PC-3 (cell line): ENCODE data around the gene CSRNP3. TPM values are rescaled to one million over a fixed set of nuclear protein-coding genes. Genes with fewer than 3 reads are reported as not detected.

Source experiments
- ATAC-seq: fragments of 200-7000 bp; cut with Tn5 transposase; 2 replicates; pipeline ENCODE4 v1.9.1; 2020; ENCODE audit warnings: mild to moderate bottlenecking, moderate library complexity
- BruUV-seq: library from RNA; stranded (reverse); fragments of 400-500 nt; replicated peaks from 2 replicates; lab custom pipeline; 2021; lab: Mats Ljungman, UMichigan
- CTCF ChIA-PET: fragments of 300-600 bp; sonication (Branson Sonifier 250); formaldehyde crosslinking; loops from one replicate; lab custom pipeline; 2022; ENCODE audit warnings: antibody characterized with exemption; lab: Charles Lee
- POLR2A ChIA-PET: fragments of 300-600 bp; sonication (Branson Sonifier 250); formaldehyde crosslinking; loops from one replicate; lab custom pipeline; 2022; ENCODE audit warnings: antibody characterized with exemption; ENCODE audit not compliant: unreplicated experiment; lab: Charles Lee
- DNase-seq: peaks from one replicate; pipeline ENCODE4 v3.0.0-alpha.2; 2015
- H2AFZ ChIP-seq: fragments of 300-600 bp; sonication (generic); 2 replicates; pipeline ENCODE4 v1.6.0; 2016; ENCODE audit warnings: antibody characterized with exemption, low read length
- H3F3A ChIP-seq: fragments of 300-600 bp; sonication (generic); one replicate; pipeline ENCODE4 v1.6.0; 2017; ENCODE audit warnings: antibody characterized with exemption, low read length, control low read depth, mild to moderate bottlenecking; ENCODE audit not compliant: unreplicated experiment
- H3K27ac ChIP-seq: fragments of 300-600 bp; sonication (generic); 2 replicates; pipeline ENCODE4 v1.5.1; 2016; ENCODE audit warnings: mild to moderate bottlenecking, low read length
- H3K27me3 ChIP-seq: fragments of 300-600 bp; sonication (generic); 2 replicates; pipeline ENCODE4 v1.6.1; 2016; ENCODE audit warnings: low read length, mixed read lengths
- H3K36me3 ChIP-seq: fragments of 300-600 bp; sonication (generic); 2 replicates; pipeline ENCODE4 v1.6.1; 2016; ENCODE audit warnings: low read depth, mixed run types, low read length, mixed read lengths
- H3K4me1 ChIP-seq: fragments of 300-600 bp; sonication (generic); 2 replicates; pipeline ENCODE4 v1.5.1; 2016; ENCODE audit warnings: low read length; ENCODE audit not compliant: insufficient read depth
- H3K4me2 ChIP-seq: fragments of 300-600 bp; sonication (generic); 2 replicates; pipeline ENCODE4 v1.6.0; 2016; ENCODE audit warnings: low read length
- H3K4me3 ChIP-seq: fragments of 300-600 bp; sonication (generic); 2 replicates; pipeline ENCODE4 v1.5.1; 2016; ENCODE audit warnings: mild to moderate bottlenecking, low read length, mixed read lengths
- H3K79me2 ChIP-seq: fragments of 300-600 bp; sonication (generic); 2 replicates; pipeline ENCODE4 v1.6.1; 2017; ENCODE audit warnings: low read length, mixed read lengths
- H3K9ac ChIP-seq: fragments of 300-600 bp; sonication (generic); 2 replicates; pipeline ENCODE4 v1.6.0; 2016; ENCODE audit warnings: mild to moderate bottlenecking, low read length
- H3K9me2 ChIP-seq: fragments of 300-600 bp; sonication (generic); replicated peaks from 2 replicates; pipeline ENCODE4 v1.6.1; 2016; ENCODE audit warnings: mixed run types, low read length, mixed read lengths
- H3K9me3 ChIP-seq: fragments of 300-600 bp; sonication (generic); 2 replicates; pipeline ENCODE4 v1.6.1; 2016; ENCODE audit warnings: low read length, mixed read lengths
- H4K20me1 ChIP-seq: fragments of 300-600 bp; sonication (generic); 2 replicates; pipeline ENCODE4 v1.6.1; 2016; ENCODE audit warnings: low read length, mixed read lengths
- EZH2 ChIP-seq: fragments of 300-600 bp; sonication (generic); IDR thresholded peaks from one replicate; pipeline ENCODE4 v1.6.1; 2017; ENCODE audit warnings: antibody characterized with exemption, mild to moderate bottlenecking, low read length; ENCODE audit not compliant: unreplicated experiment
- EZH2phosphoT487 ChIP-seq: fragments of 300-600 bp; sonication (generic); IDR thresholded peaks from 2 replicates; pipeline ENCODE4 v1.6.1; 2018; ENCODE audit warnings: mild to moderate bottlenecking, antibody characterized with exemption, low read length, borderline replicate concordance
- intact Hi-C: fragments of 100-400 bp; cut with micrococcal nuclease; formaldehyde crosslinking; loops from 2 replicates; pipeline ENCODE4 v1.9.0; 2023
- total RNA-seq: library from RNA; depleted of rRNA; stranded (reverse); fragments of >200 nt; gene quantifications from 2 replicates; pipeline ENCODE4 v1.2.3, GENCODE V29; 2014
- TF ChIP-seq, protein P1 (sequence below): fragments of 300-600 bp; sonication (generic); conservative IDR thresholded peaks from 2 replicates; pipeline ENCODE4 v1.5.1; 2017; ENCODE audit warnings: antibody characterized with exemption, low read depth, mild to moderate bottlenecking, low read length

The CSRNP3 gene
- total RNA-seq, 1 experiment from 2014 or later = 2.2 TPM

DNA sequence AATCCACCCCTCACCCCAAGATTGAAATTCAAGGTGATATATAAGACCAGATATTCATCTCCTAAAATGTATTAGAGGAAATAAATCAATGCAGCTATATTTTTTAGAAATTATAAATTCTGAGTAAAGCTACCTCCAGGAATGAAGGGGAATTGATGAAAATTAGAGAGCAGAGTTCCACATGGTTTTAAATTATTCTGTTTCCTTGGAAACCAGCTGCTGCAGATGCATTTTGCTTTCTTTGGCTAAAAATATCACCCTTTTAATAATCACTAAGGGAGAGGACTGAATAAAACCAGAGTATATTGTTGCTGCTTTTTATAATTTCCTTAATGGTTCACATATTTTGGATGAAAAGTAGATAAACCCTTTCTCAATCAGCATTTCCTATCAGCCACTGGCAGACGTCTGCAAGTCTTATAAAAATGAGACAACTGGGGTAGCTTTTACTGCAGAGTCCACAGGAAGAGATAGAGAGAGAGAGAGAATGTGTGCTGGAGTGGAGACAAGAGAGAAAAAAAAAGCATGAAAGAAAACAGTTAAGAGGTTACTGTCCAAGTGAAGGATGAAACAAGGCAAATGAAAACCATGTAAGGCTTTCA, 2.0 kb downstream of the CSRNP3 start:
- TF ChIP-seq, protein P1, sequence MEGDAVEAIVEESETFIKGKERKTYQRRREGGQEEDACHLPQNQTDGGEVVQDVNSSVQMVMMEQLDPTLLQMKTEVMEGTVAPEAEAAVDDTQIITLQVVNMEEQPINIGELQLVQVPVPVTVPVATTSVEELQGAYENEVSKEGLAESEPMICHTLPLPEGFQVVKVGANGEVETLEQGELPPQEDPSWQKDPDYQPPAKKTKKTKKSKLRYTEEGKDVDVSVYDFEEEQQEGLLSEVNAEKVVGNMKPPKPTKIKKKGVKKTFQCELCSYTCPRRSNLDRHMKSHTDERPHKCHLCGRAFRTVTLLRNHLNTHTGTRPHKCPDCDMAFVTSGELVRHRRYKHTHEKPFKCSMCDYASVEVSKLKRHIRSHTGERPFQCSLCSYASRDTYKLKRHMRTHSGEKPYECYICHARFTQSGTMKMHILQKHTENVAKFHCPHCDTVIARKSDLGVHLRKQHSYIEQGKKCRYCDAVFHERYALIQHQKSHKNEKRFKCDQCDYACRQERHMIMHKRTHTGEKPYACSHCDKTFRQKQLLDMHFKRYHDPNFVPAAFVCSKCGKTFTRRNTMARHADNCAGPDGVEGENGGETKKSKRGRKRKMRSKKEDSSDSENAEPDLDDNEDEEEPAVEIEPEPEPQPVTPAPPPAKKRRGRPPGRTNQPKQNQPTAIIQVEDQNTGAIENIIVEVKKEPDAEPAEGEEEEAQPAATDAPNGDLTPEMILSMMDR = no peak
- TF ChIP-seq EZH2phosphoT487 (no peak), EZH2 (no peak)
- intact Hi-C loops = loop anchor here (5.0 to 10.0 kb wide), 2 partner anchors 223 to 401 kb away; no protein-coding TSS in a partner anchor
- peak overlapping the region; percentile 29; the same call in 1 of the 2 replicates for H2AFZ ChIP-seq
- H3K36me3 ChIP-seq = no peaks in the 10 kb centered on the region
- peaks cover 6% of the 10 kb centered on the region; the same call in 1 of the 2 replicates for H3K79me2 ChIP-seq
- H3K27me3 ChIP-seq = no peaks in the 10 kb centered on the region
- no peaks in the 10 kb centered on the region for H3K9me2 ChIP-seq
- H3F3A ChIP-seq = no peaks in the 10 kb centered on the region
- no peak overlapping the region for H3K27ac ChIP-seq
- no peak overlapping the region; the same call in 1 of the 2 replicates for H3K9ac ChIP-seq
- no peaks in the 10 kb centered on the region for H4K20me1 ChIP-seq
- CTCF ChIA-PET = no interaction called here
- POLR2A ChIA-PET = interaction anchor here (0.6 to 0.7 kb wide), 2 partner anchors 15 to 63 kb away, joined by 5 to 9 read pairs; no protein-coding TSS in a partner anchor
- peak overlapping the region; percentile 38 for H3K4me2 ChIP-seq
- H3K4me3 ChIP-seq = peak overlapping the region; percentile 14; the same call in 1 of the 2 replicates
- DNase-seq = no peak
- H3K4me1 ChIP-seq = peaks cover 24% of the 10 kb centered on the region; the same call in 1 of the 2 replicates
- TSS peak; percentile 66 for BruUV-seq
- no peak for ATAC-seq
- H3K9me3 ChIP-seq = no peaks in the 10 kb centered on the region

GRCh38 chr2:165472922-165473321, 3.4 kb downstream of the CSRNP3 start:
- ATAC-seq (no peak), DNase-seq (no peak)
- ChIA-PET CTCF (no interaction called here), POLR2A (no interaction called here)
- no peak for TF ChIP-seq EZH2
- no peak for TF ChIP-seq EZH2phosphoT487
- TF ChIP-seq, protein P1 = no peak
- H3K9me3 ChIP-seq = no peaks in the 10 kb centered on the region
- H3K4me2 ChIP-seq = no peak overlapping the region
- no peak overlapping the region for H3K9ac ChIP-seq
- no peak overlapping the region for H2AFZ ChIP-seq
- H3K4me1 ChIP-seq = peaks cover 24% of the 10 kb centered on the region; the same call in 1 of the 2 replicates
- BruUV-seq = no TSS peak
- H3K9me2 ChIP-seq = no peaks in the 10 kb centered on the region
- H3K27me3 ChIP-seq = no peaks in the 10 kb centered on the region
- H3K79me2 ChIP-seq = peaks cover 6% of the 10 kb centered on the region; the same call in 1 of the 2 replicates
- H3F3A ChIP-seq = no peaks in the 10 kb centered on the region
- H3K36me3 ChIP-seq = no peaks in the 10 kb centered on the region
- H3K4me3 ChIP-seq = no peak overlapping the region
- intact Hi-C loops = loop anchor here (5.0 to 10.0 kb wide), 2 partner anchors 222 to 399 kb away; no protein-coding TSS in a partner anchor
- no peak overlapping the region for H3K27ac ChIP-seq
- no peaks in the 10 kb centered on the region for H4K20me1 ChIP-seq
